IMR-90 (cell line): ENCODE measurements around the gene MRGPRF. TPM values are rescaled to one million over a fixed set of nuclear protein-coding genes. Genes with fewer than 3 reads are reported as not detected.

ENCODE experiments used
- ATAC-seq: fragments of 200-7000 bp; cut with Tn5 transposase; 2 replicates; pipeline ENCODE4 v1.9.1; 2020; ENCODE audit warnings: low read depth, mild to moderate bottlenecking, moderate library complexity
- BruUV-seq: library from RNA; stranded (reverse); fragments of 400-500 nt; replicated peaks from 2 replicates; lab custom pipeline; 2021; lab: Mats Ljungman, UMichigan
- CTCF ChIA-PET: fragments of 300-600 bp; formaldehyde crosslinking; extraction: SDS; loops from one replicate; lab custom pipeline; 2021; ENCODE audit warnings: antibody characterized with exemption; lab: Yijun Ruan, JAX
- POLR2A ChIA-PET: fragments of 300-600 bp; sonication (Branson Sonifier 250); formaldehyde crosslinking; loops from one replicate; lab custom pipeline; 2022; ENCODE audit warnings: antibody characterized with exemption; ENCODE audit not compliant: unreplicated experiment; lab: Charles Lee
- DNase-seq: peaks from one replicate; pipeline ENCODE4 v3.0.0; 2013
- H2AFZ ChIP-seq: replicated peaks from 2 replicates; pipeline ENCODE3; 2013; ENCODE audit warnings: low read length, mild to moderate bottlenecking; ENCODE audit not compliant: poor library complexity
- H2AK5ac ChIP-seq: 2 replicates; pipeline ENCODE4 v1.6.1; 2013; ENCODE audit warnings: low read depth, low read length, inconsistent platforms
- H2AK9ac ChIP-seq: replicated peaks from 2 replicates; pipeline ENCODE3; 2013; ENCODE audit warnings: mild to moderate bottlenecking, low read depth, low read length, moderate library complexity; ENCODE audit not compliant: poor library complexity
- H2BK120ac ChIP-seq: 2 replicates; pipeline ENCODE4 v1.6.1; 2013; ENCODE audit warnings: low read depth, low read length, inconsistent platforms
- H2BK15ac ChIP-seq: 3 replicates; pipeline ENCODE4 v1.6.1; 2013; ENCODE audit warnings: low read depth, low read length, inconsistent platforms
- H2BK20ac ChIP-seq: 2 replicates; pipeline ENCODE4 v1.6.1; 2013; ENCODE audit warnings: low read depth, mild to moderate bottlenecking, inconsistent platforms, low read length, moderate library complexity
- H2BK5ac ChIP-seq: 2 replicates; pipeline ENCODE4 v1.6.1; 2013; ENCODE audit warnings: mild to moderate bottlenecking, low read depth, low read length, inconsistent platforms; ENCODE audit not compliant: poor library complexity, severe bottlenecking
- H3K14ac ChIP-seq: replicated peaks from 2 replicates; pipeline ENCODE4 v1.6.1; 2013; ENCODE audit warnings: low read depth, low read length, inconsistent platforms
- H3K18ac ChIP-seq: 2 replicates; pipeline ENCODE4 v1.6.1; 2013; ENCODE audit warnings: low read depth, low read length, control low read depth
- H3K23ac ChIP-seq: 2 replicates; pipeline ENCODE4 v1.6.1; 2013; ENCODE audit warnings: low read depth, low read length, inconsistent platforms
- H3K27ac ChIP-seq: 2 replicates; pipeline ENCODE4 v1.5.1; 2013; ENCODE audit warnings: mild to moderate bottlenecking, control low read depth, low read length; ENCODE audit not compliant: insufficient read depth
- H3K27me3 ChIP-seq: 2 replicates; pipeline ENCODE4 v1.6.1; 2013; ENCODE audit warnings: low read length; ENCODE audit not compliant: control insufficient read depth, insufficient read depth
- H3K36me3 ChIP-seq: 2 replicates; pipeline ENCODE4 v1.6.1; 2013; ENCODE audit warnings: low read length, mixed read lengths; ENCODE audit not compliant: control insufficient read depth, insufficient read depth
- H3K4ac ChIP-seq: 2 replicates; pipeline ENCODE4 v1.6.1; 2013; ENCODE audit warnings: low read depth, low read length, inconsistent platforms
- H3K4me1 ChIP-seq: 2 replicates; pipeline ENCODE4 v1.6.1; 2013; ENCODE audit warnings: low read length, mixed read lengths; ENCODE audit not compliant: control insufficient read depth, insufficient read depth
- H3K4me2 ChIP-seq: 2 replicates; pipeline ENCODE4 v1.6.1; 2013; ENCODE audit warnings: low read depth, mild to moderate bottlenecking, control low read depth, low read length, moderate library complexity
- H3K4me3 ChIP-seq: 2 replicates; pipeline ENCODE4 v1.5.1; 2013; ENCODE audit warnings: low read depth, mild to moderate bottlenecking, control low read depth, low read length, moderate library complexity; ENCODE audit not compliant: insufficient read depth
- H3K56ac ChIP-seq: 2 replicates; pipeline ENCODE4 v1.6.1; 2013; ENCODE audit warnings: low read length, inconsistent platforms; ENCODE audit not compliant: insufficient read depth; ENCODE audit errors: extremely low read depth
- H3K79me1 ChIP-seq, 2 experiments: 2 replicates each; pipeline ENCODE4 v1.6.1; 2013; ENCODE audit warnings: low read length in 2 of 2, inconsistent platforms in 1 of 2, low read depth in 1 of 2
- H3K9ac ChIP-seq: 2 replicates; pipeline ENCODE4 v1.6.1; 2013; ENCODE audit warnings: low read depth, low read length, control low read depth
- H3K9me1 ChIP-seq: 2 replicates; pipeline ENCODE4 v1.6.1; 2013; ENCODE audit warnings: low read length, inconsistent platforms; ENCODE audit not compliant: insufficient read depth
- H3K9me3 ChIP-seq: 2 replicates; pipeline ENCODE4 v1.6.1; 2013; ENCODE audit warnings: low read length; ENCODE audit not compliant: control insufficient read depth, insufficient read depth
- H4K20me1 ChIP-seq: 2 replicates; pipeline ENCODE4 v1.6.1; 2013; ENCODE audit warnings: low read length, inconsistent platforms; ENCODE audit not compliant: insufficient read depth
- H4K5ac ChIP-seq: 2 replicates; pipeline ENCODE4 v1.6.1; 2013; ENCODE audit warnings: mild to moderate bottlenecking, low read depth, low read length, control low read depth
- H4K8ac ChIP-seq, 2 experiments: 2 replicates each; pipeline ENCODE4 v1.6.1; 2013; ENCODE audit warnings: low read depth in 2 of 2, low read length in 2 of 2, control low read depth in 1 of 2, inconsistent platforms in 1 of 2
- H4K91ac ChIP-seq: 2 replicates; pipeline ENCODE4 v1.6.1; 2013; ENCODE audit warnings: low read depth, low read length, inconsistent platforms; ENCODE audit not compliant: insufficient read depth
- BHLHE40 ChIP-seq: fragments of 150-350 bp; IDR thresholded peaks from 2 replicates; pipeline ENCODE4 v1.6.1; 2016; ENCODE audit warnings: mild to moderate bottlenecking, low read depth, low read length
- CHD1 ChIP-seq: IDR thresholded peaks from 2 replicates; pipeline ENCODE4 v1.6.1; 2012; ENCODE audit warnings: low read depth, low read length, improper control_type of control experiment
- MAZ ChIP-seq: IDR thresholded peaks from 2 replicates; pipeline ENCODE4 v1.6.1; 2012; ENCODE audit warnings: low read depth, mild to moderate bottlenecking, low read length, improper control_type of control experiment, moderate library complexity, borderline replicate concordance
- RAD21 ChIP-seq: IDR thresholded peaks from 2 replicates; pipeline ENCODE4 v1.6.1; 2012; ENCODE audit warnings: low read length, improper control_type of control experiment
- RCOR1 ChIP-seq: IDR thresholded peaks from 2 replicates; pipeline ENCODE4 v1.6.1; 2012; ENCODE audit warnings: mild to moderate bottlenecking, low read length, improper control_type of control experiment; ENCODE audit not compliant: insufficient replicate concordance
- RFX5 ChIP-seq: IDR thresholded peaks from 2 replicates; pipeline ENCODE4 v1.8.0; 2012; ENCODE audit warnings: low read depth, mild to moderate bottlenecking, low read length, moderate library complexity
- WGBS, 2 experiments: methylation state at CpG; one replicate each; pipeline versions ENCODE4 v1.1.5 to v1.1.7; 2013; ENCODE audit warnings: missing lambda C conversion rate in 2 of 2; ENCODE audit not compliant: insufficient read length in 1 of 2; ENCODE audit errors: extremely low coverage in 2 of 2; 5-methylcytosine and 5-hydroxymethylcytosine counted together
- dilution Hi-C: fragments of 300-500 bp; cut with HindIII; formaldehyde crosslinking; loops from one replicate; pipeline ENCODE4 v1.14.3; 2018; ENCODE audit warnings: low sequenced_read_pairs; ENCODE audit not compliant: unreplicated experiment
- in situ Hi-C: fragments of 300-500 bp; cut with MboI; formaldehyde crosslinking; loops from 3 replicates; pipeline ENCODE4 v1.14.3; 2019; ENCODE audit warnings: low sequenced_read_pairs, inconsistent platforms, mixed read lengths
- intact Hi-C: fragments of 100-400 bp; cut with micrococcal nuclease; formaldehyde crosslinking; loops from 2 replicates; pipeline ENCODE4 v1.10.0; 2022
- polyA plus RNA-seq, 3 experiments: library from polyadenylated mRNA; depleted of rRNA; stranded (reverse); fragments of >200 nt; gene quantifications; 2 replicates each; pipeline ENCODE4 v1.2.3, GENCODE V29; 2012; ENCODE audit warnings: low replicate concordance in 1 of 3
- total RNA-seq: library from RNA; depleted of rRNA; stranded (reverse); fragments of >200 nt; gene quantifications from 2 replicates; pipeline ENCODE4 v1.2.3, GENCODE V29; 2012
- TF ChIP-seq, protein P1 (sequence below): fragments of 150-350 bp; IDR thresholded peaks from 2 replicates; pipeline ENCODE4 v1.6.1; 2016; ENCODE audit warnings: low read depth, mild to moderate bottlenecking, low read length, moderate library complexity, borderline replicate concordance
- TF ChIP-seq, protein P2 (sequence below): conservative IDR thresholded peaks from 2 replicates; pipeline ENCODE4 v1.5.1; 2012; ENCODE audit warnings: mild to moderate bottlenecking, low read depth, low read length, improper control_type of control experiment

Gene MRGPRF
- total and polyA plus RNA-seq, 2 of the 4 experiments (the other 2 are of a cell fraction) = 6.3 to 28.8 TPM

DNA sequence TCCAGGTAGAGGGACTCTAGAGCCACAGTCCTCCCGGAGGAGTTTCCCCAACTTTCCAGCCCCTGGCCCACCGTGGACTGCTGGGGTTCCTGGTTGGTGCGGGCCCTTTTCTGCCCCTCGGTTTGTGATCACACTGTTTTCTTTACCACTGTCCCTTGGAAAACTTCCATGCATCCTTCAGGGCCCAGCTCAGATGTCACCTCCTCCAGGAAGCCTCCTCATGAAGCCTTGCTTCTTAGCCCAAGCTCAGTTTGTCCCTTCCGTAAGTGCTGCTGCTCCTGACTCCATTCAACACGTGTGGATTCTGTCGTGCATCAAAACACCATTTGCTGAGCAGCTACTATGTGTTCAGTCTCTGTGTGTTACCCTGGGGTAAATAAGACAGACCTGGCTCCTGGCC, 19.8 kb upstream of the MRGPRF start:
- dilution Hi-C loops = no loop called here
- BruUV-seq = no TSS peak
- in situ Hi-C loops = no loop called here

More for the DNA sequence above, 19.8 kb upstream of the MRGPRF start:
- H4K5ac ChIP-seq = no peak overlapping the region
- H2AK9ac ChIP-seq = peak overlapping the region; percentile 42
- 100% methylated on average over 3 of the region's 7 CpGs; no CpG with 5 or more reads in 1 of the 2 experiments for WGBS, 2 experiments
- H3K9ac ChIP-seq = no peak overlapping the region
- no peaks in the 10 kb centered on the region for H3K9me3 ChIP-seq
- H3K27me3 ChIP-seq = peaks cover 3% of the 10 kb centered on the region
- no peak overlapping the region for H3K4me3 ChIP-seq
- no peak overlapping the region for H2BK5ac ChIP-seq
- no peak overlapping the region for H3K4ac ChIP-seq
- peaks cover 5% of the 10 kb centered on the region; the same call in 1 of the 2 replicates for H3K9me1 ChIP-seq
- no peak overlapping the region for H3K56ac ChIP-seq
- no peak overlapping the region for H4K8ac ChIP-seq
- no peak overlapping the region for H3K23ac ChIP-seq
- peak overlapping the region; percentile 59; the same call in 1 of the 2 replicates for H2AK5ac ChIP-seq
- H2BK20ac ChIP-seq = no peak overlapping the region
- H2AFZ ChIP-seq = peak overlapping the region; percentile 51
- no peak overlapping the region for H2BK15ac ChIP-seq
- no peak overlapping the region for H3K4me2 ChIP-seq
- no peak overlapping the region for H3K14ac ChIP-seq
- no peaks in the 10 kb centered on the region for H4K20me1 ChIP-seq
- POLR2A ChIA-PET = no interaction called here
- TF ChIP-seq BHLHE40 (no peak), RCOR1 (no peak), MAZ (no peak), CHD1 (no peak), RAD21 (no peak), RFX5 (no peak)
- TF ChIP-seq, protein P1, sequence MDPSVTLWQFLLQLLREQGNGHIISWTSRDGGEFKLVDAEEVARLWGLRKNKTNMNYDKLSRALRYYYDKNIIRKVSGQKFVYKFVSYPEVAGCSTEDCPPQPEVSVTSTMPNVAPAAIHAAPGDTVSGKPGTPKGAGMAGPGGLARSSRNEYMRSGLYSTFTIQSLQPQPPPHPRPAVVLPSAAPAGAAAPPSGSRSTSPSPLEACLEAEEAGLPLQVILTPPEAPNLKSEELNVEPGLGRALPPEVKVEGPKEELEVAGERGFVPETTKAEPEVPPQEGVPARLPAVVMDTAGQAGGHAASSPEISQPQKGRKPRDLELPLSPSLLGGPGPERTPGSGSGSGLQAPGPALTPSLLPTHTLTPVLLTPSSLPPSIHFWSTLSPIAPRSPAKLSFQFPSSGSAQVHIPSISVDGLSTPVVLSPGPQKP = no peak
- TF ChIP-seq, protein P2, sequence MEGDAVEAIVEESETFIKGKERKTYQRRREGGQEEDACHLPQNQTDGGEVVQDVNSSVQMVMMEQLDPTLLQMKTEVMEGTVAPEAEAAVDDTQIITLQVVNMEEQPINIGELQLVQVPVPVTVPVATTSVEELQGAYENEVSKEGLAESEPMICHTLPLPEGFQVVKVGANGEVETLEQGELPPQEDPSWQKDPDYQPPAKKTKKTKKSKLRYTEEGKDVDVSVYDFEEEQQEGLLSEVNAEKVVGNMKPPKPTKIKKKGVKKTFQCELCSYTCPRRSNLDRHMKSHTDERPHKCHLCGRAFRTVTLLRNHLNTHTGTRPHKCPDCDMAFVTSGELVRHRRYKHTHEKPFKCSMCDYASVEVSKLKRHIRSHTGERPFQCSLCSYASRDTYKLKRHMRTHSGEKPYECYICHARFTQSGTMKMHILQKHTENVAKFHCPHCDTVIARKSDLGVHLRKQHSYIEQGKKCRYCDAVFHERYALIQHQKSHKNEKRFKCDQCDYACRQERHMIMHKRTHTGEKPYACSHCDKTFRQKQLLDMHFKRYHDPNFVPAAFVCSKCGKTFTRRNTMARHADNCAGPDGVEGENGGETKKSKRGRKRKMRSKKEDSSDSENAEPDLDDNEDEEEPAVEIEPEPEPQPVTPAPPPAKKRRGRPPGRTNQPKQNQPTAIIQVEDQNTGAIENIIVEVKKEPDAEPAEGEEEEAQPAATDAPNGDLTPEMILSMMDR = no peak
- no peak overlapping the region for H3K18ac ChIP-seq
- DNase-seq (no peak), ATAC-seq (no peak)
- no peak overlapping the region for H2BK120ac ChIP-seq
- no peaks in the 10 kb centered on the region for H3K36me3 ChIP-seq
- H3K27ac ChIP-seq = no peak overlapping the region
- peaks cover 7% of the 10 kb centered on the region for H3K4me1 ChIP-seq
- no peak overlapping the region for H4K91ac ChIP-seq
- intact Hi-C loops = no loop called here
- CTCF ChIA-PET = interaction anchor here (1.1 to 1.5 kb wide), 2 partner anchors 12 to 19 kb away, joined by 3 to 5 read pairs; no protein-coding TSS in a partner anchor
- no peaks in the 10 kb centered on the region for H3K79me1 ChIP-seq
